Ishikawa (cell line): ENCODE measurements around the gene REPS2.

Experiments used
- CEBPB ChIP-seq: IDR thresholded peaks from 2 replicates; pipeline ENCODE4 v1.6.1; 2012
- CREB1 ChIP-seq: IDR thresholded peaks from 2 replicates; pipeline ENCODE4 v1.6.1; 2012; ENCODE audit warnings: low read depth
- EGR1 ChIP-seq: IDR thresholded peaks from 2 replicates; pipeline ENCODE4 v1.6.1; 2012
- EP300 ChIP-seq: IDR thresholded peaks from 2 replicates; pipeline ENCODE4 v1.6.1; 2012; ENCODE audit warnings: borderline replicate concordance
- FOXM1 ChIP-seq: IDR thresholded peaks from 2 replicates; pipeline ENCODE4 v1.6.1; 2012; ENCODE audit warnings: low read depth, borderline replicate concordance
- MAX ChIP-seq: IDR thresholded peaks from 2 replicates; pipeline ENCODE4 v1.6.1; 2012
- NFIC ChIP-seq: IDR thresholded peaks from 2 replicates; pipeline ENCODE4 v1.6.1; 2012
- RAD21 ChIP-seq: IDR thresholded peaks from 2 replicates; pipeline ENCODE4 v1.6.1; 2012; ENCODE audit warnings: low read depth
- REST ChIP-seq: IDR thresholded peaks from 2 replicates; pipeline ENCODE4 v1.6.1; 2012; ENCODE audit warnings: low read depth, mild to moderate bottlenecking
- TAF1 ChIP-seq: IDR thresholded peaks from 2 replicates; pipeline ENCODE4 v1.6.1; 2012; ENCODE audit warnings: low read depth, mild to moderate bottlenecking
- TCF12 ChIP-seq: IDR thresholded peaks from 2 replicates; pipeline ENCODE4 v1.6.1; 2012; ENCODE audit warnings: low read depth
- TEAD4 ChIP-seq: IDR thresholded peaks from 2 replicates; pipeline ENCODE4 v1.6.1; 2012
- USF1 ChIP-seq: IDR thresholded peaks from 2 replicates; pipeline ENCODE4 v1.6.1; 2012
- YY1 ChIP-seq: IDR thresholded peaks from 2 replicates; pipeline ENCODE4 v1.6.1; 2012; ENCODE audit warnings: low read depth
- ZBTB7A ChIP-seq: IDR thresholded peaks from 2 replicates; pipeline ENCODE4 v1.6.1; 2012; ENCODE audit warnings: low read depth

Gene REPS2

GRCh38 chrX:16914058-16914457, 32.4 kb upstream of the REPS2 start:
- no peak for TF ChIP-seq CEBPB
- no peak for TF ChIP-seq MAX
- no peak for TF ChIP-seq EP300
- no peak for TF ChIP-seq USF1
- no peak for TF ChIP-seq TEAD4
- TF ChIP-seq TAF1, result no peak
- no peak for TF ChIP-seq EGR1
- no peak for TF ChIP-seq YY1
- TF ChIP-seq RAD21, result no peak
- no peak for TF ChIP-seq FOXM1
- TF ChIP-seq ZBTB7A, result no peak
- no peak for TF ChIP-seq NFIC
- no peak for TF ChIP-seq CREB1
- TF ChIP-seq REST, result no peak
- TF ChIP-seq TCF12, result no peak

DNA sequence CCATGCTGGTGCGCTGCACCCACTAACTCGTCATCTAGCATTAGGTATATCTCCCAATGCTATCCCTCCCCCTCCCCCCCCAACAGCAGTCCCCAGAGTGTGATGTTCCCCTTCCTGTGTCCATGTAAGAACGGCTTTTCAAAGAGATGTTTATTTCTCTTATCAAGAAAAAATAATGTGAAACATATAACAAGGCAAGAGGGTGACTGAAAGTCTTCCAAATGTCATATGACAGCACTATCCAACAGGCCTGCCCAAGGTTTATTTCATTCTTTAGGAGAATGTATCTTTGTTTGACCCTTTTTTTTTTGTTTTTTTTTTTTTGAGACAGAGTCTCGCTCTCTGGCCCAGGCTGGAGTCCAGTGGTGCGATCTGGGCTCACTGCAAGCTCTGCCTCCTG, 29.9 kb upstream of the REPS2 start:
- TF ChIP-seq ZBTB7A (no peak), REST (no peak), EP300 (no peak), TCF12 (no peak), CREB1 (no peak), CEBPB (no peak), TAF1 (no peak), USF1 (no peak), FOXM1 (no peak), RAD21 (no peak), MAX (no peak), YY1 (no peak), TEAD4 (no peak), EGR1 (no peak), NFIC (no peak)

DNA sequence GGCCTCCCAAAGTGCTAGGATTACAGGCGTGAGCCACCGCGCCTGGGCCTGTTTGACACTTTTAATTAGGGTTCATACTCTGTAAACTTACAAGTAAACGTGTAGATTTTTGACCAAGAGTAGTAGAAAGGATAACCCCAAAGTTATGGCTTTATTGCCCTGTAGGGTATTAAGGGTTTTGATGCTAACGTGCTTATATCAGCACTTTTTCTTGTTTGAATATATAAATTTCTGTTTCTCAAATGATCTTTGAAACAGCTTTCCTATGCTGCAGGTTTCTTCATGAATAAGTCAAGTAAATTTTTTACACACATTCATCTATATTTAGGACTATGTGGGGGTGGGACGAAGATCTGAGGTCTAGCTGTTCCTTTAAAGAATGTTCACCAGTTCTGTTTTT, 29.3 kb upstream of the REPS2 start:
- TF ChIP-seq MAX, result no peak

DNA sequence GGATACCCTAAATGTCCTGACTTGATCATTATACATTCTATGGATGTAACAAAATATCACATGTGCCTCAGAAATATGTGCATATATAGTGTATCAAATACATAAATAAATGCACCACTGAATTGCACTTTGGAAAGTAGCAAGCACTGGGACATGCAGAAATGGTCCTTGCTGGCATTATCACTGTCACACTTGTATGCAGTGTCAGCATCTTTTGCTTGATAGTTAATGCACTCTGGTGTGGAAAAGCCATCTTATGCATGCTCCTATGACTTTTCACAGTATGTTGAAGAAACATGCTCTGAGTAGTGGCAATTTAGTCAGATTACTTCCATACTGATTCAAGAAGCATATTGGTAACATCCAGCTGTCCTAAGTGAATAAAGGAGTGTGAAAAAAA, 27.5 kb upstream of the REPS2 start:
- TF ChIP-seq RAD21 (no peak), MAX (no peak), EP300 (no peak), FOXM1 (no peak), NFIC (no peak), CREB1 (no peak), TCF12 (no peak), ZBTB7A (no peak), USF1 (no peak), EGR1 (no peak), TEAD4 (no peak), REST (no peak), CEBPB (no peak), TAF1 (no peak), YY1 (no peak)
